Measurements from ENCODE around the gene CORO2B.

- TF ChIP-seq CTCF (IDR thresholded peaks at IDR 0.05) (no peak), EP300 (IDR thresholded peaks at IDR 0.05) (no peak), POLR2A (IDR thresholded peaks at IDR 0.05) (no peak), POLR2AphosphoS5 (IDR thresholded peaks at IDR 0.05) (no peak)
Observed at GRCh38 chr15:68749793-68750192, 171.0 kb downstream of the CORO2B start.
